Measurements from ENCODE around the gene SBK1.
"Not testable (repeated sequence)": the region's sequence is repeated elsewhere in the genome, so short reads cannot be mapped to it uniquely, and the experiment has no call there.

SBK1 gene

DNA sequence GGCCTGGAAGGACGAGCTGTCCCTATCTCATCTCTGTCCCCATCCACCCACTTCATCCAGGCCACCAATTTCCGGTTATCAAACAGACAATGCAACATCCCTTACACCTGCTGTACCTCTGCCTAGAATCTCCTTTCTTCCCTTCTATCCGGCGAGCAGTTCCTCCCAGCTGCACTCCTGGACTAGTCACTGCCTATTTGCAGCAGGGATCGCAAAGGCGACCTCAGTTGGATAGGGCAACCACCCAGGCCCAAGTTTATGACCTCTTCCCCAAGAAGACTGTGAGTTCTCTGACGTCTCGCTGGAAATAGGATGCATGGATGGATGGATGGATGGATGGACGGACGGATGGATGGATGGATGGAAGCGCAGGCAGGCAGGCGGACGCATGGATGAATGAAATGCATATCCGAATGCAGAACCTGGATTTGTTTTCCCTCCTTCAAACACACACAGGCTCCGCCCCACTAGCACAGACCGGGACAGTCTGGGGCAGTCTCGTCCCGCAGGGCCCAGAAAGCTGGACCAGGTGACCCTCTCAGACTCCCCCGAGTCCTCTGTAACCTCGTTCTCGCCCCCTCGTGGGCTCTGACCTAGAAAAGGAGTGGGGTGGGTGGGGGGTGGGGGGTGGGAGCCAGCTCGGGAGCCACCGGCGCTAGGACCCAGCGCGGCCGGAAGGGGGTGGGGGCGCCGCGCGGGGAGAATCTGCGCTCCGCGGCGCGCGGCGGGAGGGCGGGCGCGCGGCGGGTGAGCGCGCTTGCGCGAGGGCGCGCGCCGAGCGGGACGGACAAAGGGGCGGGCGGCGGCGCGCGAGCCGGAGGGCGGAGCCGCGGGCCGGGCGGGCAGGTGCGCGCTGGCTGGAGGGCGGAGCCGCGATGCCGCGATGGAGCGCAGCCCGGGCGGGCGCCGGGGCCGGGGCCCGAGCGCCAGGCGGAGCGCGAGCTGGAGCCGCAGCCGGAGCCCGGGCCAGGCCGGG lies at the start of gene SBK1:
TSS of gene SBK1 (plus strand) at position 875 of the 976 bp plus-strand sequence. CDS start 24,867 bp downstream, outside the sequence.
- DNase-seq (ENCODE audit: low read depth): peak; percentile 75
- no peak for TF ChIP-seq POLR2A (IDR thresholded peaks at IDR 0.05; ENCODE audit: extremely low read depth, insufficient read length)
- no peak for TF ChIP-seq MYC (IDR thresholded peaks at IDR 0.05; ENCODE audit: low read depth, low read length)
- TF ChIP-seq, protein P1, sequence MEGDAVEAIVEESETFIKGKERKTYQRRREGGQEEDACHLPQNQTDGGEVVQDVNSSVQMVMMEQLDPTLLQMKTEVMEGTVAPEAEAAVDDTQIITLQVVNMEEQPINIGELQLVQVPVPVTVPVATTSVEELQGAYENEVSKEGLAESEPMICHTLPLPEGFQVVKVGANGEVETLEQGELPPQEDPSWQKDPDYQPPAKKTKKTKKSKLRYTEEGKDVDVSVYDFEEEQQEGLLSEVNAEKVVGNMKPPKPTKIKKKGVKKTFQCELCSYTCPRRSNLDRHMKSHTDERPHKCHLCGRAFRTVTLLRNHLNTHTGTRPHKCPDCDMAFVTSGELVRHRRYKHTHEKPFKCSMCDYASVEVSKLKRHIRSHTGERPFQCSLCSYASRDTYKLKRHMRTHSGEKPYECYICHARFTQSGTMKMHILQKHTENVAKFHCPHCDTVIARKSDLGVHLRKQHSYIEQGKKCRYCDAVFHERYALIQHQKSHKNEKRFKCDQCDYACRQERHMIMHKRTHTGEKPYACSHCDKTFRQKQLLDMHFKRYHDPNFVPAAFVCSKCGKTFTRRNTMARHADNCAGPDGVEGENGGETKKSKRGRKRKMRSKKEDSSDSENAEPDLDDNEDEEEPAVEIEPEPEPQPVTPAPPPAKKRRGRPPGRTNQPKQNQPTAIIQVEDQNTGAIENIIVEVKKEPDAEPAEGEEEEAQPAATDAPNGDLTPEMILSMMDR (IDR thresholded peaks at IDR 0.05; ENCODE audit: low read depth, low read length): no peak
- TF ChIP-seq, protein P2, sequence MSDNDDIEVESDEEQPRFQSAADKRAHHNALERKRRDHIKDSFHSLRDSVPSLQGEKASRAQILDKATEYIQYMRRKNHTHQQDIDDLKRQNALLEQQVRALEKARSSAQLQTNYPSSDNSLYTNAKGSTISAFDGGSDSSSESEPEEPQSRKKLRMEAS (IDR thresholded peaks at IDR 0.05; ENCODE audit: low read depth, low read length): no peak
- peak within 1 kb of the TSS; percentile 46 for H3K4me3 ChIP-seq (ENCODE audit: low read depth, low read length)

DNA sequence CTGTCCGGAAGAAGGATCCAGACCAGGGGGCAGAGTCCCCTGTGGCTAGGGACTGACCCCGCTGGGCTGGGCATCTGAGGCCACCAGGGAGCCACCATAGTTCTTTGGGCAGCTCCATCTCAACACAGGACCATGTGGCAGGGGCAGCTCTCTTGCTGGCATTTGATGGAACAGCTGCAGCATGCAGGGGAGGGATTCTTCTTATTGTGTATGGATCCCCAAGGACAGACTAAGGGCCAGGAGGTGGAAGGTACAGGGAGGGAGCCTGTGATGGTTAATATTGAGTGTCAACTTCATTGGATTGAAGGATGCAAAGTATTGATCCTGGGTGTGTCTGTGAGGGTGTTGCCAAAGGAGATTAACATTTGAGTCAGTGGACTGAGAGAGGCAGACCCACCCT lies 42.8 kb upstream of the SBK1 start:
- DNase-seq (ENCODE audit: low read depth): not testable (repeated sequence)

DNA sequence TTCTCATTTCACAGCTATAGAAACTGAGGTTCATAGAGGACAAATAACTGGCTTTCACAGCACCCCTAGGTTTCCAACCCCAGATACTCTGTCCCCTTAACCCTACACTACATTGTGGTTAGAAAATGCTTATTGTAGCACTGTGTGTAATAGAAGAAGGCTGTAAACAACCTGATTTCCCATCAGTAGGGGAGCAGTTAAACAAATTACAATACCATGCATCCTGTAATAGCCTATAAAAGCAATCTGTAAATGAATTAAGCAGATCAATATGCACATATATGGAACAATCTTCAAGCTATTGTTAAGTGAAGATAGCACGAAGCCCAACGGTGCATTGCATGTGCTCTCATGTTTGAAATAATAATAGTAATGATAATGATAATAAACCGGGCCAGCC lies 41.3 kb upstream of the SBK1 start:
- TF ChIP-seq, protein P2 (IDR thresholded peaks at IDR 0.05; ENCODE audit: low read depth, low read length): no peak
- TF ChIP-seq POLR2A (IDR thresholded peaks at IDR 0.05; ENCODE audit: extremely low read depth, insufficient read length): no peak
- TF ChIP-seq, protein P1 (IDR thresholded peaks at IDR 0.05; ENCODE audit: low read depth, low read length): no peak
- no peak for TF ChIP-seq MYC (IDR thresholded peaks at IDR 0.05; ENCODE audit: low read depth, low read length)
- H3K4me3 ChIP-seq (ENCODE audit: low read depth, low read length): no peak overlapping the region
- no peak for DNase-seq (ENCODE audit: low read depth)

More for the DNA sequence above, 42.8 kb upstream of the SBK1 start:
- H3K4me3 ChIP-seq (ENCODE audit: low read depth, low read length): not testable (repeated sequence)

DNA sequence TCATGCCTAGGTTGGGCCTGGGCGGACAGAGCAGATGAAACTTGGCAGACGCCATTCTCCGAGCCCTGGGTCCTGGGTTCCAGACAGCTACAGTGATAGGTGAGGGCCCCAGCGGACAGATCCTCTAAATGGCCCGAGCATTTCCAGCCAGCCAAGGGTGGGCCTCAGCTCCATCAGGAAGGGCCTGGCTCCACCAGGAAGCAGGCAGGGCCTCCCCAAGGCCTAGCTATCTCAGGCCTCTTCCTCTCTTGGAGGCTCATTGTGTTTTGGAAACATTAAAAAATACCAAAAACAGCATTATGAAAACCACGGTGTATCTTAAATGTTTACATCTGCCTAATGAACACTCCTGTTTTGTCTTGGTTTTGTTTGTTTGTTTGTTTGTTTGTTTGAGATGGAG lies 38.2 kb upstream of the SBK1 start:
- TF ChIP-seq, protein P2 (IDR thresholded peaks at IDR 0.05; ENCODE audit: low read depth, low read length): no peak
- no peak for TF ChIP-seq POLR2A (IDR thresholded peaks at IDR 0.05; ENCODE audit: extremely low read depth, insufficient read length)
- TF ChIP-seq, protein P1 (IDR thresholded peaks at IDR 0.05; ENCODE audit: low read depth, low read length): no peak
- no peak for TF ChIP-seq MYC (IDR thresholded peaks at IDR 0.05; ENCODE audit: low read depth, low read length)
- no peak for DNase-seq (ENCODE audit: low read depth)
- H3K4me3 ChIP-seq (ENCODE audit: low read depth, low read length): no peak overlapping the region

DNA sequence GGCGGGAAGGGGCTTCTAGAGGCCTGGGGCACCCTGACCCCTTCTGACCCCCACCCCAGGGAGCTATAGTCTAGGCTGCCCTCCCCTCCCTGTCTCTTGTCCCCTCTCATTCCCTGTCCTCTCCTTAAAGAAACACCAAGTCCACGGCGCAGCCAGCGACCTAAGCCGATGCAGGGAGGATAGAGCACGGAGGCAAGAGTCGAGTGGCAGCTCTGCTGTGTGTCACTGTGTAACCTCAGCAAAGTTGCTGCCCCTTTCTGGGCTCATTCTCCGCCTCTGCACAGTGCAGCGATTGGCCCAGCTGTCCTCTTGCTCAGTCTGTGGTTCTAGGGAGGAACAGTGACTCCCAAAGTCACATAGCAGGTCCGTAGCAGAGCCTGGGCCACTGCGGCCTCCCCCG lies 36.5 kb upstream of the SBK1 start:
- TF ChIP-seq MYC (IDR thresholded peaks at IDR 0.05; ENCODE audit: low read depth, low read length) (no peak), POLR2A (IDR thresholded peaks at IDR 0.05; ENCODE audit: extremely low read depth, insufficient read length) (no peak)
- TF ChIP-seq, protein P2 (IDR thresholded peaks at IDR 0.05; ENCODE audit: low read depth, low read length): no peak
- TF ChIP-seq, protein P1 (IDR thresholded peaks at IDR 0.05; ENCODE audit: low read depth, low read length): no peak
- DNase-seq (ENCODE audit: low read depth): no peak
- H3K4me3 ChIP-seq (ENCODE audit: low read depth, low read length): no peak overlapping the region

DNA sequence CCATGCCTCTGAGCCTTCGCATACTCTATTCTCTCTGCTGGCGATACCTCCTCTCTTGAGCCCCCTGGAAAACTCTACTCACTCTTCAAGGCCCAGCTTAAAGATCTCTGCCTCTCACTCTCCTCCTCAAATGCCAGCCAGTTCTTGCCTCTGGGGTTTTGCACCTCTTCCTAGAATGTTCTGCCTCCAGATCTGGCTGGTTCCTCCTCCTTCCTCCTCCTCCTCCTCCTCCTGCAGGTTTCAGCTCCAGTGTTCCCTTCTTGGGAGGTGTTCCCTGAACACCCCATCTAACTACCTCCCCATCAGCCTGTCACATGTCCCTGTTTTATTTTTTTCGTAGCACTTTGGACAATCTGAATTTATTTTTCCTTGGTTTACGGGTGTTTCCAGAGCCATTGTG lies 35.1 kb upstream of the SBK1 start:
- H3K4me3 ChIP-seq (ENCODE audit: low read depth, low read length): no peak overlapping the region
- no peak for DNase-seq (ENCODE audit: low read depth)
- TF ChIP-seq, protein P1 (IDR thresholded peaks at IDR 0.05; ENCODE audit: low read depth, low read length): no peak
- TF ChIP-seq, protein P2 (IDR thresholded peaks at IDR 0.05; ENCODE audit: low read depth, low read length): no peak
- no peak for TF ChIP-seq POLR2A (IDR thresholded peaks at IDR 0.05; ENCODE audit: extremely low read depth, insufficient read length)
- TF ChIP-seq MYC (IDR thresholded peaks at IDR 0.05; ENCODE audit: low read depth, low read length): no peak
